Measurements from ENCODE around the gene TERT.
"Not testable (repeated sequence)": the region's sequence is repeated elsewhere in the genome, so short reads cannot be mapped to it uniquely, and the experiment has no call there.

Gene TERT

GRCh38 chr5:1293416-1294205, 1.3 kb downstream of the TERT start:
- no peak for DNase-seq

GRCh38 chr5:1292846-1293415, 1.9 kb downstream of the TERT start:
- no peak for DNase-seq

- no peak for DNase-seq
Measured at GRCh38 chr5:1292139-1292538, 2.7 kb downstream of the TERT start.

GRCh38 chr5:1291611-1292080, 3.2 kb downstream of the TERT start:
- DNase-seq = no peak

GRCh38 chr5:1290956-1291355, 3.9 kb downstream of the TERT start:
- DNase-seq = not testable (repeated sequence)

- not testable (repeated sequence) for DNase-seq
Measured at GRCh38 chr5:1289559-1289958, 5.3 kb downstream of the TERT start.

GRCh38 chr5:1288439-1289335, 6.2 kb downstream of the TERT start:
- no peak for DNase-seq

GRCh38 chr5:1285883-1286291, 9.0 kb downstream of the TERT start:
- DNase-seq = no peak

- no peak for DNase-seq
Measured at GRCh38 chr5:1285141-1285540, 9.7 kb downstream of the TERT start.

GRCh38 chr5:1284336-1284970, 10.4 kb downstream of the TERT start:
- DNase-seq = not testable (repeated sequence)

- not testable (repeated sequence) for DNase-seq
Measured at GRCh38 chr5:1283729-1284041, 11.2 kb downstream of the TERT start.

GRCh38 chr5:1282993-1283728, 11.7 kb downstream of the TERT start:
- not testable (repeated sequence) for DNase-seq

- DNase-seq = no peak
Measured at GRCh38 chr5:1282131-1282992, 12.5 kb downstream of the TERT start.

- DNase-seq = no peak
Measured at GRCh38 chr5:1281038-1281882, 13.6 kb downstream of the TERT start.

GRCh38 chr5:1280177-1281037, 14.5 kb downstream of the TERT start:
- no peak for DNase-seq

- DNase-seq = no peak
Measured at GRCh38 chr5:1279443-1280151, 15.3 kb downstream of the TERT start.

GRCh38 chr5:1278656-1279442, 16.0 kb downstream of the TERT start:
- DNase-seq = no peak

- DNase-seq = no peak
Measured at GRCh38 chr5:1278216-1278615, 16.7 kb downstream of the TERT start.

Data from hematopoietic multipotent progenitor cell treated with erythropoietin and hydrocortisone succinate and interleukin-3 and kit ligand, for 6 days (in vitro differentiated cells).